Erythroblast (primary cell): Measurements from ENCODE around the gene CXXC4.

Experiments
- GATA1 ChIP-seq: IDR thresholded peaks from 2 replicates; pipeline ENCODE4 v1.6.1; 2011; ENCODE audit warnings: low read depth, mild to moderate bottlenecking, control low read depth, low read length, moderate library complexity
- POLR2A ChIP-seq: IDR thresholded peaks from 2 replicates; pipeline ENCODE4 v1.6.1; 2011; ENCODE audit warnings: mild to moderate bottlenecking, low read length

GRCh38 chr4:104446431-104447278, 48.0 kb downstream of the CXXC4 start:
- no peak for TF ChIP-seq POLR2A
- no peak for TF ChIP-seq GATA1
